ENCODE results near the gene STPG3. TPM values are rescaled to one million over a fixed set of nuclear protein-coding genes. Genes with fewer than 3 reads are reported as not detected.
A peak's percentile ranks its signal among the peaks of the same experiment; 100 is the strongest.

Gene STPG3
- total and polyA plus RNA-seq, 2 of the 4 experiments (the other 2 are of a cell fraction) = not detected

DNA sequence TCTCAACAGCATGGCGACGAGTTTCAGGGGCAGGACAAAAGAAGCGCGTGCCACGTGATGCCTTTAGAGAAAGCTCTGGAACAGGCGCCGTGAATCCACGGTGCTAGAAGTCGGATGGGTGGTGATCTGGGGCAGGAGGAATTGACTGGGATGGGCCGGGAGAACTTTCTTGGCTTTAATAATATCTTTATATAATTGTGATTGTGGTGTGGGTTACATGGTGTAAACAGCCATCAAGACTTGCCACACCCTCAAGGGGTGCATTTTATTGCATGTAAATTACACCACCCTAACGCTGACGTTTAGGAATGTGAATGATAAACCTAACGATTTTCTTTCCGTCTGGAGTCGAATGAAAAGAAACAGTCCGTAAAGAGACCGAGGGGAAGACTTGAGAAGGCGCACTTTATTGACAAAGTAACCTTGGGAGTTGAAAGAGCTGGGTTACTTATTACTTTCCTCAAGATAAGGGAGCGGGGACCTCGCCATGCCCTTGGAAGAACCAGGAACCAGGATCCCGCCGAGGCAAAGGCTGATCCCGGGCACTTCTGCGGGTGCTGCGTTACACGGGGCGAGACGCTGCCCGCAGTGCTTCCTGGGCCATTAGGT, 42.5 kb downstream of the STPG3 start:
- Histone ChIP-seq H3K4me1 (ENCODE audit: control insufficient read depth, insufficient read depth, low read length) (no peaks in the 10 kb centered on the region), H3K9me1 (ENCODE audit: insufficient read depth, low read length) (no peaks in the 10 kb centered on the region), H4K20me1 (ENCODE audit: insufficient read depth, low read length) (no peaks in the 10 kb centered on the region), H3K9ac (ENCODE audit: low read depth, low read length) (no peak overlapping the region), H2BK120ac (ENCODE audit: low read depth, low read length) (no peak overlapping the region), H4K5ac (ENCODE audit: low read depth, low read length) (no peak overlapping the region), H3K14ac (replicated peaks; ENCODE audit: low read depth, low read length) (no peak overlapping the region), H3K23ac (ENCODE audit: low read depth, low read length) (no peak overlapping the region), H4K8ac (ENCODE audit: low read depth in 2 of 2, low read length in 2 of 2) (peak overlapping the region in 1 of 2 experiments; percentile 34; a peak in 1 of 4 replicates), H2AK9ac (replicated peaks; ENCODE audit: low read depth, low read length, poor library complexity) (no peak overlapping the region), H4K91ac (ENCODE audit: insufficient read depth, low read depth, low read length) (no peak overlapping the region), H2BK15ac (ENCODE audit: low read depth, low read length) (no peak overlapping the region), H2AK5ac (ENCODE audit: low read depth, low read length) (no peak overlapping the region), H3K27me3 (ENCODE audit: control insufficient read depth, insufficient read depth, low read length) (peaks cover 21% of the 10 kb centered on the region), H3K36me3 (ENCODE audit: control insufficient read depth, insufficient read depth, low read length) (no peaks in the 10 kb centered on the region), H2AFZ (replicated peaks; ENCODE audit: low read length, poor library complexity) (peak overlapping the region; percentile 75), H2BK20ac (ENCODE audit: low read depth, low read length) (no peak overlapping the region; the same call in 1 of the 2 replicates), H3K9me3 (ENCODE audit: control insufficient read depth, insufficient read depth, low read length) (peaks cover 5% of the 10 kb centered on the region; the same call in 1 of the 2 replicates), H3K4me3 (ENCODE audit: insufficient read depth, low read depth, low read length) (no peak overlapping the region), H3K18ac (ENCODE audit: low read depth, low read length) (no peak overlapping the region), H3K27ac (ENCODE audit: insufficient read depth, low read length) (no peak overlapping the region), H3K4ac (ENCODE audit: low read depth, low read length) (no peak overlapping the region), H3K79me1 (ENCODE audit: low read depth in 1 of 2, low read length in 2 of 2) (no peaks in the 10 kb centered on the region), H2BK5ac (ENCODE audit: low read depth, low read length, poor library complexity, severe bottlenecking) (no peak overlapping the region), H3K4me2 (ENCODE audit: low read depth, low read length) (no peak overlapping the region), H3K56ac (ENCODE audit: extremely low read depth, insufficient read depth, low read length) (no peak overlapping the region)
- ChIA-PET CTCF (no interaction called here), POLR2A (ENCODE audit: unreplicated experiment) (no interaction called here)
- WGBS, 2 experiments (ENCODE audit: extremely low coverage in 2 of 2, insufficient read length in 1 of 2) = 35% methylated on average over 4 of the region's 29 CpGs; no CpG with 5 or more reads in 1 of the 2 experiments
- in situ Hi-C loops (cut with MboI; ENCODE audit: low sequenced_read_pairs) (loop anchor here (5.0 kb wide), 2 partner anchors 109 to 234 kb away; no protein-coding TSS in a partner anchor), dilution Hi-C loops (cut with HindIII; ENCODE audit: low sequenced_read_pairs, unreplicated experiment) (no loop called here), intact Hi-C loops (cut with micrococcal nuclease) (loop anchor here (2.0 to 5.0 kb wide), 2 partner anchors 151 to 234 kb away; no protein-coding TSS in a partner anchor)
- BruUV-seq (replicated peaks) = no TSS peak
- TF ChIP-seq NFE2L2 (IDR thresholded peaks at IDR 0.05; ENCODE audit: low read depth, low read length) (no peak), MXI1 (IDR thresholded peaks at IDR 0.05; ENCODE audit: borderline replicate concordance, low read depth, low read length) (no peak), CEBPB (IDR thresholded peaks at IDR 0.05; ENCODE audit: low read depth, low read length) (peak; percentile 1; the same call in 1 of the 2 replicates), RFX5 (IDR thresholded peaks at IDR 0.05; ENCODE audit: low read depth, low read length) (no peak)
- ATAC-seq (ENCODE audit: low read depth) (no peak), DNase-seq (no peak)

Data from IMR-90 (cell line).